GM18868 (cell line): ENCODE measurements around the gene ZNF732.
A peak's percentile ranks its signal among the peaks of the same experiment; 100 is the strongest.
"Not testable (repeated sequence)": the region's sequence is repeated elsewhere in the genome, so short reads cannot be mapped to it uniquely, and the experiment has no call there.

Experiments
- ATAC-seq: cut with Tn5 transposase; IDR thresholded peaks from one replicate; pipeline ENCODE4 v1.9.1; 2021; ENCODE audit warnings: mild to moderate bottlenecking, moderate library complexity; ENCODE audit not compliant: unreplicated experiment

ZNF732 gene

GRCh38 chr4:304969-305680 lies at the start of gene ZNF732:
Gene ZNF732 (minus strand): TSS chr4:305474. CDS start chr4:305310, 164 bp downstream.
- no peak for ATAC-seq

DNA sequence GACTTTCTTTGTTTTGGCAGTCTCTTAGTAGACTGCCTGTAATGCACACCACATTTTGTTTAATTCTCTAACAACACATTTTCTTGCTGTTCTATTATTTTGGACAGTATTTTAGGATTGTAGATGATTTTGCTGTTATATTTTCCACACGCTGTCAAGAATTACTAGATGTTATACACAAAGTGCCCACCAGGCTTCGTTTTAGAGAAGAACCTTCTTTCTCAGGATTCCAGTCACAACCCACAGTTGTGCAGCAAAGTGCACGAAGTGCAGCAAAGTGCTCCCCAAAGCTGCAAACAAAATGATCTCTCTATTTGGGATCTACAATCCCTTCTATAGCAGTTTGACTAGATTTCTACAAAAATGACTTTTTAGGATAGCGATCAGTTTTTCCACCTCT lies 34.7 kb upstream of the ZNF732 start:
- no peak for ATAC-seq

- ATAC-seq, result no peak
Measured at GRCh38 chr4:338759-339097, 33.5 kb upstream of the ZNF732 start.

GRCh38 chr4:337932-338758 lies 32.9 kb upstream of the ZNF732 start:
- peak; percentile 30 for ATAC-seq

DNA sequence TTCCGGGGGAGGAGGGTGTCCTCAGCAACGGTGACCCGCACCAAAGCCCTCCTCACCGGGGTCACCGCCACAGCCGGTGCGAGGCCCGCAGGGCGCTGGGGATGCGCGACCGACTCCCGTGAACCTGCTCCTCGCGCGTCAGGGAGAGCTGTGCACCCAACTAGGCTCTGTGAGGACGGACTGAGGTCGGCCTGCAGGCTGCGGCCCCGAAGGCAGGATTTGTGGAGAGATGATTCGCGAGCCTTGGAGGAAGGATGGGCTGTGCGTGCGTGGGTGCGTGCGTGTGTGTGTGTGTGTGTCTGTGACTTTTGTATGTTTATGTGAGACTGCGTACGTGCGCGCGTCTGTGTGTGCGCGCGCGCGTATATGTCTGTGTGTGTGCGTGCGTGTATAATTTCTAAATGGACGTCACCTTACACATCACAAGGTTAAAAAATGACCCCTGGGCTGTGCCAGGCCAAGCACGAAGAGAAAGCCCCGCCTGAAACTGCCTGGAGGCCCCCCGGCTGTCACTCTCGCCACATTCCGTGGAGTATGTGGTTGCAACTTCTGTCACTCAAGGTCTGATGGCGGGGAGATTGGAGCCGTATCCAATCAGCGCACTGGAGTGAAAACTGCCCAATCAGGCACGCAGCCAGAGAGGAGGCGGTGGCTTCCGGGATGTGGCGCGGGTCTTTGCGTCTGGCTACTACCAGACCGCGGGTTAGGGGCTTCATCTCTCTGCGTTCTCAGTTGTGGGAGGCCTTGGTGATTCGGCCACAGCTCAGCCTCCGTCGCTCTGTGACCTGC lies 32.1 kb upstream of the ZNF732 start, which contains the start of gene ZNF141:
ZNF141 (plus strand) TSS at position 672 of the 789 bp plus-strand sequence. CDS start 170 bp downstream, outside the sequence.
- ATAC-seq, result peak; percentile 93

DNA sequence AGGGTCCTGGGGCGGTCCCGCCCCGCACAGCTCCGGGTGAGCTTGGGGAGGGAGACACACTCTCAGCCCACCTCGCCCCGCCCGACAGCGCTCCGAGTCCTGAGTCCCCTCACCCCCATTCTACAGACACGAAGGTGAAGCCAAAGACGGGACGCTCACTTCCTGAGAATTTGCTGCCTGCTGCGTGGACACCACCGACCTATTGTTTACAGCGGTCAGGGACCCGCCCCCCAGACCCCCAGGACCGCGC lies 31.5 kb upstream of the ZNF732 start:
- no peak for ATAC-seq

DNA sequence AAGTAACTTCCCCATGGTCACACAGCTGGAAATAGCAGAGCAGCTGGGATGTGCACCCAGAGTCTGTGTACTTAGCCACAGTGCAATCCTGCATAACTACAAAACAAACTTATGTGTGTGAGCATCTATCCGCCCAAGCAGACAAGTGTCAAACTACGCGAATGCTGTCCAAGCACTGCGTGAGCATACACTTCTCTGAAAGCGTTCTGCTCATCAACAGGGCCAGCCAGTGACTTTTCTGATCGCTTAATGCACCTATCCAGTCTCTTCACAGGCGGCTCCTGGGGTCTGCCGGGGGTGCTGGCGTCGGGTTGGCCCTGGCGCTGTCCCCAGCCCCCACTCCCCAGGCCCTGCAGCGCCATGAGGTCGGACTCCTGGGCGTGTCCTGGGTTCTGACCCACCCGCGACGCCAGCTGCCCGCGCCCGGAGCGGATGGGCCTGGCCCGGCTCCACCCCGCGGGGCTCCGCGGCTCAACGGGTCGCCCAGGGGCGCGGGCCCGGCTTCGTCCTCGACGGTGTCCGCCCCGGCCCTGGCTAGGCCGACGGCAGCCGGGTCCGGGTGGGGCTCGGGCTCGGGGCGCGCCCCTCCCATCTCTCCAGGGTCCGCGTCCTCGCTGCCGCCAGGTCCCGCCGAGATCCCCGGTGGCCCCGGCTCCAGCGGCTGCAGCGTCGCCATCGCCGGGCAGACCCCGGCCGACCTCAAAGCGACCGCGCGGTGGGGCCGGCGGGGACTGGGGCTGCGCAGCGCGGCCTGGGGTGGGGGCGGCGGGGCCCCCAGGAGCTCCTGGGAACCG lies 31.0 kb upstream of the ZNF732 start:
- peak; percentile 2 for ATAC-seq

- no peak for ATAC-seq
Measured at GRCh38 chr4:335515-335914, 30.2 kb upstream of the ZNF732 start.

DNA sequence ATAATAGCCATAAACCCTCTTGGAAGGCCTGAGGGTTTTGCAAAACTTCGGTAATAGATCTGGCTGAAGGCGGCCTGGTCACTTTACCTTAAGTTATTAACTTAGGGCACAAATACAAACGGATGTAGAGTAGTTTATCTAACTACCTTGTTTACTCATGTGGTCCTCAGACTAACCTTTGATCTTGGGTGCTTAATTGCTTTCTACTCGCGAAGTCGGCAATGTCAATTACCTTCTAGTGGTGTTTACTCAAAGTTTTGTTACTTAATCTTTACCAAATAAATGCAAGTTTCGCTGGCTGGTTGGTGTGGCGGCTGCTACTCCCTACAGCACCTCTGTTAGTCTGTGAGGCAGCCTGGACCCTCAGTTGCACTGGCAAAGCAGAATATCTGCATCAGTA lies 23.5 kb upstream of the ZNF732 start:
- no peak for ATAC-seq

GRCh38 chr4:314296-314903 lies 9.1 kb upstream of the ZNF732 start:
- ATAC-seq, result no peak

DNA sequence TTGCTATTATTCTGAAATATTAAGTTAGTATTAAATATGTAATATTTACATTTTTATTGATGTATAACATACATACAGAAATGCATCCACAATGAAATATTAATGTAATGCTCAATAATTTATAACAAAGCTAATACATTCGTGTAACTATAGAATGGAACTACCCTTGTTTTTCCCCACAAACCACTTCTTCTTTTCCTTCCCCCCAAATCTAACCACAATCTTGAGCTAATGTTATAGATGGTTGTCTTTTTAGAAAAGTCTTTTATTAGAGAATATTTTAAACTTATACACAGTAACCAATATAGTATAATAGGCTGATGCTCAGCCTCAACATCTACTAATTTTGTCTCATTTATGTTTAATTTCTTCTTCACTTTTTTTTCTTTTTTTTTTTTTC lies 4.5 kb upstream of the ZNF732 start:
- no peak for ATAC-seq

- ATAC-seq, result peak; percentile 77
Measured at GRCh38 chr4:306551-306961, 1.3 kb upstream of the ZNF732 start.

DNA sequence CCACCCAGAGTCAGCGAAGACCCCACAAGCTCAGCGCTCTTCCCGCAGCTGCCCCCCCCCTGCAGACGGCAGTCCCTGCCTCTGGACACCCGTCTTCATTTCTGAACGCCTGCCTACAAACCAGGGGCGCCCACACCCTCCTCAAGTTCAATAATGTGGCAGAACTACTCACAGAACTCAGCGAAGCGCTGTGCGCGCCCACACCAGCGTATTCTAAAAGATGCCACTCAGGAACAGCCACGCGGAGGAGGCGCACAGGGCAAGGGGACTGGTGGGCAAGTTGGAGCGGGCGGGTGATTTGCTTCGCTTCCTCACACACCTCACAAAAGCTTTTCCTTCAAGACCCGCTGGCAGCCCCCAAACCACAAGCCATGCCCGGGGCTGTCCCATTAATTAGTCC lies 758 bp downstream of the ZNF732 start:
- ATAC-seq, result not testable (repeated sequence)

DNA sequence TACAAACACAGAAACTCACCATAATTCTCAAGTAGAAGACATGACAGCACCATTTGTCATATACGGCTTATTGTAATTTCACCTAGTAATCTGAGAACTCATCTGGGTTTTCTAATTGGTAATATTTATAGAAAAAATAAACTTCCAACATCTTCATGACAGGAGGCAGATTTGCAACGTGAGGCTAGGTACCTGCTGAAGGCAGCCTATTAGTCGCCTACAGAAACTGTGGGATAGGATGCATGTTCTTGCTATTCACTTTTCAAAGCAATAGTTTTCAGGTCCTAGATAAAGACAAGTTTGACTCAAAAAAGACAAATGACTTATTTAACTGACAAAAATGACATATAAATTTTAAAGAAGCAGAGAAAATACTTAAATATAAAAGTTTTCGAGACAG lies 2.9 kb downstream of the ZNF732 start:
- ATAC-seq, result no peak

DNA sequence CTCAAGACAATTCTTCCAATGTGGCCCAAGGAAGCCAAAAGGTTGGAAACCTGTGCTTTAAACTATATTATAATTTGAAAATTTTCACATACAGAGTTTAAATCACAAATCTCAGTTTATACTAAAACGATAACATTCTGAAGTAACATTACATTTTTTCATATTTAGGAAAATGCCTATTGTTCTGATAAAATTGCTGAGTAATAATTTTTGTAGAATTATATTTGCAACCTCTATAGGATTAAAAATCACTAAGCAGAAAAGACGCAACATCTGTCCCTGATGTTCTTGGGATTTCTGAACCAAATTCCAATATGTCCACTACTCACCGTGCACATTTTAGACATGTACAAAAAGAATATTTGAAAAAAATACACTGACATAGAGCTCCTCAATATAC lies 10.5 kb downstream of the ZNF732 start:
- no peak for ATAC-seq

DNA sequence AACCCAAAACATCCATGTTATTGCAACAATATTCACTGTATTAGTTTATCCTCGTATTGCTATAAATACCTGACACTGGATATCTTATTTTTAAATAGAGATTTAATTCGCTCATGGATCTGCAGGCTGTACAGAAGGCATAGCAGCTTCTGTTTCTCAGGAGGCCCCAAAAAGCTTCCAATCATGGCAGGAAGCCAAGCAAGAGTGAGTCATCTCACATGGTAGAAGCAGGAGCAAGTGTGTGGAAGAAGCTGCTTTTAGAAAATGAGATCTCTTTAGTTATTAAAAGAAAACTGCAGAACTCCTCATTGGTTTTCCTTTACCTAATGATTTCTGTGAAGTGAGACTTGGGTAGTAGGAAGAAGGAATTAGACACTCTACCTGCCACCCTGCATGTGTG lies 16.4 kb downstream of the ZNF732 start:
- no peak for ATAC-seq

- ATAC-seq, result no peak
Measured at GRCh38 chr4:273309-274017, 31.8 kb downstream of the ZNF732 start.

DNA sequence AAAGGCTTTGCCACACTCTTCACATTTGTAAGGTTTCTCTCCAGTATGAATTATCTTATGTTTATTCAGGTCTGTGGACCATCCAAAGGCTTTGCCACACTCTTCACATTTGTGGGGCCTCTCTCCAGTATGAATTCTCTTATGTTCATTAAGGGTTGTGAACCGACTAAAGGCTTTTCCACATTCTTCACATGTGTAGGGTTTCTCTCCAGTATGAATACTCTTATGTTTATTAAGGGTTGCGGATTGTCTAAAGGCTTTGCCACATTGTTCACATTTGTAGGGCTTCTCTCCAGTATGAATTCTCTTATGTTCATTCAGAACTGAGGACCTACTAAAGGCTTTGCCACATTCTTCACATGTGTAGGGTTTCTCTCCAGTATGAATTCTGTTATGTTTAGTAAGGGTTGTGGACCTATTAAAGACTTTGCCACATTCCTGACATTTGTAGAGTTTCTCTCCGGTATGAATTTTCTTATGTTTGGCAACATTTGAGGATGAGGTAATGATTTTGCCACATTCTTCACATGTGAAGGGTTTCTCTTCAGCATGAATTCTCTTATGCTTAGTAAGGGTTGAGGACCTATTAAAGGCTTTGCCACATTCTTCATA lies 33.7 kb downstream of the ZNF732 start:
- no peak for ATAC-seq

DNA sequence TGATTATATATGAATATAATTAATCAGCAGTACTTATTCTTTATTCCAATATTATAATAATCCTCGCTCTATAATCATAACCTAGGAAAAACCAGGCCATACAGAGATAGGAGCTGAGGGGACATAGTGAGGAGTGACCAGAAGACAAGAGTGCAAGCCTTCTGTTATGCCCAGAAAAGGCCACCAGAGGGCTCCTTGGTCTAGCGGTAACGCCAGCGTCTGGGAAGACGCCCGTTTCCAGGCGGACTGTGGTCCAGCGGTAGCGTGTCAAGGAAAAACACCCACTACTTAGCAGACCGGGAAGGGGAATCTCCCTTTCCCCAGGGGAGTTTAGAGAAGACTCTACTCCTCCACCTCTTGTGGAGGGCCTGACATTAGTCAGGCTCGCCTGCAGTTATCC lies 46.0 kb downstream of the ZNF732 start:
- not testable (repeated sequence) for ATAC-seq
